Measurements from ENCODE around the gene ARMC6.

The ARMC6 gene

DNA sequence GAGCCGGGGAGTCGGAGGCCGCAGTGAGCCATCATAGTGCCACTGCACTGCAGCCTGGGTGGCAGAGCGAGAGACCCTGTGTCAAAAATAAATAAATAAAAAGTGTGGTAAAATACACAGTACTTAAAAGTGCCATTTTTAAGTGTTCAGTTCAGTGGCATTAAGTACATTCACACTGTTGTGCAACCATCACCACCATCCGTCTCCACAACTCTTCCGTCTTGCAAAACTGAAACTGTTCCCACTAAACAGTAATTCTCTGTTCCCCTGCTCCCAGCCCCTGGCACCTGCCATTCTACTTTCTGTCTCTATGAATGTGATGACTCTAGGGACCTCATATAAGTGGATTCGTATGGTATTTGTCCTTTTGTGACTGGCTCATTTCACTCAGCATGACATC is 43.7 kb downstream of the ARMC6 start:
- no peak for DNase-seq (ENCODE audit: extremely low read depth, low read depth)
- TF ChIP-seq, protein P1, sequence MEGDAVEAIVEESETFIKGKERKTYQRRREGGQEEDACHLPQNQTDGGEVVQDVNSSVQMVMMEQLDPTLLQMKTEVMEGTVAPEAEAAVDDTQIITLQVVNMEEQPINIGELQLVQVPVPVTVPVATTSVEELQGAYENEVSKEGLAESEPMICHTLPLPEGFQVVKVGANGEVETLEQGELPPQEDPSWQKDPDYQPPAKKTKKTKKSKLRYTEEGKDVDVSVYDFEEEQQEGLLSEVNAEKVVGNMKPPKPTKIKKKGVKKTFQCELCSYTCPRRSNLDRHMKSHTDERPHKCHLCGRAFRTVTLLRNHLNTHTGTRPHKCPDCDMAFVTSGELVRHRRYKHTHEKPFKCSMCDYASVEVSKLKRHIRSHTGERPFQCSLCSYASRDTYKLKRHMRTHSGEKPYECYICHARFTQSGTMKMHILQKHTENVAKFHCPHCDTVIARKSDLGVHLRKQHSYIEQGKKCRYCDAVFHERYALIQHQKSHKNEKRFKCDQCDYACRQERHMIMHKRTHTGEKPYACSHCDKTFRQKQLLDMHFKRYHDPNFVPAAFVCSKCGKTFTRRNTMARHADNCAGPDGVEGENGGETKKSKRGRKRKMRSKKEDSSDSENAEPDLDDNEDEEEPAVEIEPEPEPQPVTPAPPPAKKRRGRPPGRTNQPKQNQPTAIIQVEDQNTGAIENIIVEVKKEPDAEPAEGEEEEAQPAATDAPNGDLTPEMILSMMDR (IDR thresholded peaks at IDR 0.05; ENCODE audit: low read depth, low read length), result no peak

- DNase-seq (ENCODE audit: extremely low read depth, low read depth), result no peak
- TF ChIP-seq, protein P1 (IDR thresholded peaks at IDR 0.05; ENCODE audit: low read depth, low read length), result no peak
Observed at GRCh38 chr19:19078801-19079200, 45.4 kb downstream of the ARMC6 start.

DNA sequence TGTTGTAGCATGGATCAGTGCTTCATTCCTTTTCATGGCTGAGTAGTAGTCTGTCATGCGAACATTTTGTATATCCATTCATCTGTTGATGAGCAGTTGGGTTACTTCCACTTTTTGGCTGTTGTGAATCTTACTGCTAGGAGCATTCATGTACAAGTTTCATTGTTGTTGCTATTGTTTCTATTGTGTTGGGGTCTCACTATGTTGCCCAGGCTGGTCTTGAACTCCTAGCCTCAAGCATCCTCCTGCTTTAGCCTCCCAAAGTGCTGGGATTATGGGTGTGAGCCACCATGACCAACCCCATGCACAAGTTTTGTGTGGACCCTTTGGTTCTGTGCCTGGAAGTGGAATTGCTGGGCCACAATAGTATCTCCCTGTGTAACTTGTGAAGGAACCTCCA is 46.2 kb downstream of the ARMC6 start:
- no peak for DNase-seq (ENCODE audit: extremely low read depth, low read depth)
- TF ChIP-seq, protein P1 (IDR thresholded peaks at IDR 0.05; ENCODE audit: low read depth, low read length), result no peak

DNA sequence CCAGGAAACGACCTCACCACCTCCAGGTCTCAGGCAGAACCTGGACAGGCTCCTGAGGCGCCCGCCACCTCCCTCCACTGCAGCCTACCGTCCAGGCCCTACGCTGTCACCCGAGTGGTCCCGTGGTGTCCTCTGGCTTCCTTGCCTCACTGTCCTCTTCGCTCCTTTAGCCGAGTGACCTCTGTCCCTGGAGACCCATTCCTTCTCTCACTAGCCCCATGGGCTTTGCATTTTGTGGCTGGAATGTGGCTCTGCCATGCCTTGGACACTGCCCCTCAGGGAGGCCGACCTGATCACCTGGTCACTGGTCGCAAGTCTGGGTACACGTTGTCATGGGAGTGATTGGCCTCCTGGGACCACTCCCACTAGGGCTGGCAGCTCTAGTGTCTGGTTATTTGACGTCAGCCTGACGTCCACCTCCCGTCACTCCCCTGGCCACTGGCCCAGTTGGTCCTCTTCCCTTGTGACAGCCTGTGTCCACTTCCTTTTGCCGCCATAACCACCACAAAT is 48.3 kb downstream of the ARMC6 start:
- TF ChIP-seq, protein P1 (IDR thresholded peaks at IDR 0.05; ENCODE audit: low read depth, low read length), result no peak
- DNase-seq (ENCODE audit: extremely low read depth, low read depth), result no peak

GRCh38 chr19:19083413-19084178 is 50.2 kb downstream of the ARMC6 start:
- no peak for DNase-seq (ENCODE audit: extremely low read depth, low read depth)
- TF ChIP-seq, protein P1 (IDR thresholded peaks at IDR 0.05; ENCODE audit: low read depth, low read length), result no peak

GRCh38 chr19:19087676-19088075 is 54.3 kb downstream of the ARMC6 start:
- TF ChIP-seq, protein P1 (IDR thresholded peaks at IDR 0.05; ENCODE audit: low read depth, low read length), result no peak
- no peak for DNase-seq (ENCODE audit: extremely low read depth, low read depth)

DNA sequence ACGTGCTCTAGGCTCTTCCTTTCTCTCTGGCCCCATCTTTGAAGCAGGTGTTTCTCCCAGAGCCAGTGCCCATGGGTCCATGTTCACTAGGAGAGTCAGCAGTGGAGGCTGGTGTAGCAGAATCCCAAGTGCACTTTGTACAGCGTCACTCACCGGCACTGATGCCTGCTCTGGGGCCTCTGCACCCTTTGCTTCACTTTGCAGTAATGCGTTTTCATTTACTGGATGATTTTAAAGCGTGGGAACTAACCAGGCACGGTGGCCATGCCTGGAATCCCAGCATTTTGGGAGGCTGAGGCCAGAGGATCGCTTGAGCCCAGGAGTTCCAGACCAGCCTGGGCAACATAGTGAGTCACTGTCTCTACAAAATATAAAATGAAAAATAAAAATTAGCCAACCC is 61.1 kb downstream of the ARMC6 start:
- no peak for DNase-seq (ENCODE audit: extremely low read depth, low read depth)
- TF ChIP-seq, protein P1 (IDR thresholded peaks at IDR 0.05; ENCODE audit: low read depth, low read length), result no peak

Measured in AG09319 (cell line).